CD14-positive monocyte (primary cell): ENCODE data around the gene CIRBP. TPM values are rescaled to one million over a fixed set of nuclear protein-coding genes. Genes with fewer than 3 reads are reported as not detected.

Experiments used
- DNase-seq, 3 donors: peaks; one replicate each; pipeline ENCODE4 v3.0.0-alpha.2; 2011 to 2022
- H2AFZ ChIP-seq: 2 replicates; pipeline ENCODE4 v1.6.0; 2012; ENCODE audit warnings: mild to moderate bottlenecking, low read depth, low read length, inconsistent platforms; ENCODE audit not compliant: insufficient read depth, poor library complexity, severe bottlenecking
- H3K27ac ChIP-seq, 2 donors: 1 replicate in 1 of 2; 2 replicates in 1 of 2; pipeline ENCODE4 v1.5.1; 2012 to 2013; ENCODE audit warnings: low read length in 2 of 2, control low read depth in 1 of 2, inconsistent platforms in 1 of 2, low read depth in 1 of 2, mild to moderate bottlenecking in 1 of 2
- H3K27me3 ChIP-seq, 2 donors: one replicate each; pipeline versions ENCODE4 v1.6.0 to v1.6.1; 2011 to 2013; ENCODE audit warnings: low read length in 2 of 2; ENCODE audit not compliant: control insufficient read depth in 2 of 2, insufficient read depth in 2 of 2
- H3K36me3 ChIP-seq, 2 donors: replicated peaks in 1 of 2; 1 replicate in 1 of 2; 2 replicates in 1 of 2; pipeline versions ENCODE4 v1.5.1 to v1.6.1; 2012 to 2013; ENCODE audit warnings: low read length in 2 of 2, control low read depth in 1 of 2, inconsistent platforms in 1 of 2, mild to moderate bottlenecking in 1 of 2; ENCODE audit not compliant: insufficient read depth in 2 of 2, control insufficient read depth in 1 of 2
- H3K4me1 ChIP-seq, 2 donors: 1 replicate in 1 of 2; 2 replicates in 1 of 2; pipeline versions ENCODE4 v1.5.1 to v1.6.1; 2012 to 2013; ENCODE audit warnings: low read length in 2 of 2, control low read depth in 1 of 2, inconsistent platforms in 1 of 2, mild to moderate bottlenecking in 1 of 2, moderate library complexity in 1 of 2; ENCODE audit not compliant: insufficient read depth in 2 of 2, control insufficient read depth in 1 of 2
- H3K4me2 ChIP-seq: replicated peaks from 2 replicates; pipeline ENCODE3; 2012; ENCODE audit warnings: low read length, moderate library complexity, mild to moderate bottlenecking; ENCODE audit not compliant: poor library complexity, severe bottlenecking; ENCODE audit errors: extremely low read depth
- H3K4me3 ChIP-seq, 3 experiments: fragments of 200-600 bp in 1 of 3; sonication (generic) in 1 of 3; replicated peaks in 1 of 3; 1 replicate in 2 of 3; 2 replicates in 1 of 3; pipeline ENCODE4 v1.5.1; 2011 to 2013; ENCODE audit warnings: low read length in 3 of 3, mild to moderate bottlenecking in 3 of 3, control low read depth in 2 of 3, low read depth in 2 of 3, inconsistent platforms in 1 of 3, moderate library complexity in 1 of 3
- H3K79me2 ChIP-seq: 2 replicates; pipeline ENCODE4 v1.6.0; 2012; ENCODE audit warnings: mild to moderate bottlenecking, control low read depth, inconsistent platforms, low read length, moderate library complexity; ENCODE audit not compliant: insufficient read depth
- H3K9ac ChIP-seq: 2 replicates; pipeline ENCODE4 v1.6.0; 2017; ENCODE audit warnings: low read length, mild to moderate bottlenecking; ENCODE audit not compliant: insufficient read depth, poor library complexity, severe bottlenecking
- H3K9me3 ChIP-seq, 2 donors: replicated peaks in 1 of 2; 1 replicate in 1 of 2; 2 replicates in 1 of 2; pipeline versions ENCODE4 v1.5.1 to v1.6.1; 2012 to 2013; ENCODE audit warnings: low read length in 2 of 2, control low read depth in 1 of 2; ENCODE audit not compliant: control insufficient read depth in 1 of 2, insufficient read depth in 1 of 2
- H4K20me1 ChIP-seq: 2 replicates; pipeline ENCODE4 v1.6.0; 2012; ENCODE audit warnings: mild to moderate bottlenecking, low read length, control low read depth, moderate library complexity; ENCODE audit not compliant: insufficient read depth
- H3K27ac Mint-ChIP-seq, 7 donors: one replicate each; pipeline ENCODE4 v1.8.0; 2020; ENCODE audit warnings: mild to moderate bottlenecking in 7 of 7, mixed read lengths in 7 of 7, moderate library complexity in 6 of 7, inconsistent platforms in 2 of 7
- H3K27me3 Mint-ChIP-seq, 3 donors: one replicate each; pipeline ENCODE4 v1.8.0; 2021 to 2022; ENCODE audit warnings: low read depth in 3 of 3, mild to moderate bottlenecking in 3 of 3, mixed read lengths in 3 of 3, moderate library complexity in 3 of 3, inconsistent platforms in 1 of 3
- H3K36me3 Mint-ChIP-seq, 2 donors: one replicate each; pipeline ENCODE4 v1.8.0; 2020; ENCODE audit warnings: mixed read lengths in 2 of 2, inconsistent platforms in 1 of 2, mild to moderate bottlenecking in 1 of 2
- H3K4me1 Mint-ChIP-seq: one replicate; pipeline ENCODE4 v1.8.0; 2020; ENCODE audit warnings: mild to moderate bottlenecking, mixed read lengths
- H3K4me3 Mint-ChIP-seq, 2 donors: one replicate each; pipeline ENCODE4 v1.8.0; 2020; ENCODE audit warnings: mild to moderate bottlenecking in 2 of 2, mixed read lengths in 2 of 2, moderate library complexity in 1 of 2
- H3K9me3 Mint-ChIP-seq, 7 donors: one replicate each; pipeline ENCODE4 v1.8.0; 2020 to 2022; ENCODE audit warnings: mixed read lengths in 7 of 7, mild to moderate bottlenecking in 6 of 7, moderate library complexity in 6 of 7, inconsistent platforms in 2 of 7
- CTCF ChIP-seq: fragments of 200-600 bp; IDR thresholded peaks from one replicate; pipeline ENCODE4 v1.8.0; 2022; ENCODE audit warnings: antibody characterized with exemption, mild to moderate bottlenecking
- WGBS: methylation state at CpG from one replicate; pipeline ENCODE4 v1.1.5; 2013; ENCODE audit warnings: missing lambda C conversion rate; ENCODE audit not compliant: insufficient coverage; 5-methylcytosine and 5-hydroxymethylcytosine counted together
- intact Hi-C, 2 donors: fragments of 100-400 bp; cut with micrococcal nuclease; formaldehyde crosslinking; loops; one replicate each; pipeline versions ENCODE4 v1.15.0 to v1.15.1; 2023
- polyA plus RNA-seq, 3 donors: library from polyadenylated mRNA; depleted of rRNA in 1 of 3; unstranded in 2 of 3; stranded (reverse) in 1 of 3; fragments of 300-500 nt in 2 of 3; fragments of >200 nt in 1 of 3; fragmentation: Illumina TruSeq in 2 of 3; gene quantifications; 1 replicate in 2 of 3; 2 replicates in 1 of 3; pipeline ENCODE4 v1.2.3, GENCODE V29; 2012 to 2021

CIRBP gene
- polyA plus RNA-seq, 3 donors = 39.6 to 600 (median 51.1) TPM

GRCh38 chr19:1241417-1242095 is 27.6 kb upstream of the CIRBP start, which contains the start of gene ATP5F1D:
TSS of gene ATP5F1D (plus strand) at chr19:1241751. CDS start at chr19:1241851, 100 bp downstream.
- Histone ChIP-seq H3K4me3 (peak within 1 kb of the TSS; percentile 53 to 89 (median 54)), H3K79me2 (peaks cover 39% of the 10 kb centered on the region), H3K36me3 (no peaks in the 10 kb centered on the region), H2AFZ (peak within 1 kb of the TSS; percentile 80), H3K27ac (peak within 1 kb of the TSS in 1 of 2 donors; percentile 74), H3K9ac (peak within 1 kb of the TSS; percentile 83), H3K27me3 (peaks cover 5 to 28% of the 10 kb centered on the region in 2 donors), H3K9me3 (no peaks in the 10 kb centered on the region), H3K4me2 (peak within 1 kb of the TSS; percentile 95), H3K4me1 (peaks cover 60 to 86% of the 10 kb centered on the region in 2 donors), H4K20me1 (peaks cover 42% of the 10 kb centered on the region)
- Mint-ChIP-seq H3K4me1 (peaks cover 49% of the 10 kb centered on the region), H3K27me3 (peaks cover 22 to 33% (median 25%) of the 10 kb centered on the region in 3 donors), H3K9me3 (peaks cover 0 to 8% (median 0%) of the 10 kb centered on the region in 7 donors), H3K4me3 (peak within 1 kb of the TSS; percentile 77 to 90), H3K36me3 (peaks cover 5 to 11% of the 10 kb centered on the region in 2 donors), H3K27ac (peak within 1 kb of the TSS; percentile 79 to 96 (median 90))
- DNase-seq = peak; percentile 91 to 95 (median 95)
- TF ChIP-seq CTCF = no peak
- intact Hi-C loops = loop anchor here (5.0 to 10.0 kb wide), 4 partner anchors 129 to 377 kb away; partner anchors contain the start of genes ARID3A (in 1 of the 2) and GPX4 (in 1 of the 2)
- WGBS = under 1% methylated on average over 79 of the region's 79 CpGs

GRCh38 chr19:1243768-1244692 is 25.1 kb upstream of the CIRBP start:
- intact Hi-C loops = loop anchor here (1.0 to 10.0 kb wide), 5 partner anchors 23 to 379 kb away; partner anchors contain the start of genes ARID3A (in 1 of the 2) and GPX4 (in 1 of the 2)
- peak overlapping the region; percentile 53 for H3K9ac ChIP-seq
- H3K27me3 Mint-ChIP-seq = peaks cover 10 to 15% (median 12%) of the 10 kb centered on the region in 3 donors
- peaks cover 61 to 83% of the 10 kb centered on the region in 2 donors for H3K4me1 ChIP-seq
- H3K79me2 ChIP-seq = peaks cover 43% of the 10 kb centered on the region
- peak overlapping the region; percentile 64 to 69 for H3K27ac ChIP-seq
- DNase-seq = peak; percentile 77 to 84 (median 83)
- 54% methylated on average over 24 of the region's 33 CpGs for WGBS
- H3K4me3 ChIP-seq = peak overlapping the region; percentile 24 to 78 (median 42)
- no peak overlapping the region for H2AFZ ChIP-seq
- TF ChIP-seq CTCF = peak; percentile 99
- H3K4me1 Mint-ChIP-seq = peaks cover 47% of the 10 kb centered on the region
- no peaks in the 10 kb centered on the region for H3K9me3 ChIP-seq
- H3K9me3 Mint-ChIP-seq = peaks cover 0 to 2% (median 0%) of the 10 kb centered on the region in 7 donors
- peak overlapping the region; percentile 87 to 98 (median 94) for H3K27ac Mint-ChIP-seq
- peaks cover 37% of the 10 kb centered on the region for H4K20me1 ChIP-seq
- H3K4me2 ChIP-seq = peak overlapping the region; percentile 78
- peak overlapping the region; percentile 79 to 90 for H3K4me3 Mint-ChIP-seq
- no peaks in the 10 kb centered on the region for H3K36me3 ChIP-seq
- H3K27me3 ChIP-seq = peaks cover 0 to 10% of the 10 kb centered on the region in 2 donors
- H3K36me3 Mint-ChIP-seq = peaks cover 4 to 6% of the 10 kb centered on the region in 2 donors
